Mesendoderm (in vitro differentiated cells): Measurements from ENCODE around the gene HSPA14. TPM values are rescaled to one million over a fixed set of nuclear protein-coding genes. Genes with fewer than 3 reads are reported as not detected.

Source experiments
- DNase-seq: peaks from one replicate; pipeline ENCODE4 v3.0.0; 2013
- H2AK5ac ChIP-seq: 2 replicates; pipeline ENCODE4 v1.6.1; 2013; ENCODE audit warnings: low read length, inconsistent platforms
- H2BK120ac ChIP-seq: 2 replicates; pipeline ENCODE4 v1.6.1; 2013; ENCODE audit warnings: low read depth, mild to moderate bottlenecking, low read length, moderate library complexity, mixed read lengths
- H2BK15ac ChIP-seq: replicated peaks from 2 replicates; pipeline ENCODE4 v1.6.1; 2013; ENCODE audit warnings: low read depth, mild to moderate bottlenecking, moderate library complexity
- H2BK5ac ChIP-seq: 2 replicates; pipeline ENCODE4 v1.6.1; 2013; ENCODE audit warnings: low read length, inconsistent platforms
- H3K18ac ChIP-seq: 2 replicates; pipeline ENCODE4 v1.6.1; 2013; ENCODE audit warnings: mild to moderate bottlenecking, low read length, mixed read lengths
- H3K23ac ChIP-seq: one replicate; pipeline ENCODE4 v1.6.1; 2013; ENCODE audit warnings: low read length
- H3K27ac ChIP-seq: 2 replicates; pipeline ENCODE4 v1.5.1; 2013; ENCODE audit warnings: low read depth, mild to moderate bottlenecking, inconsistent platforms, low read length, moderate library complexity
- H3K27me3 ChIP-seq: 2 replicates; pipeline ENCODE4 v1.6.1; 2013; ENCODE audit warnings: low read length, control low read depth, mild to moderate bottlenecking, inconsistent platforms; ENCODE audit not compliant: insufficient read depth, poor library complexity
- H3K36me3 ChIP-seq: 2 replicates; pipeline ENCODE4 v1.6.1; 2013; ENCODE audit warnings: low read length, inconsistent platforms; ENCODE audit not compliant: control insufficient read depth, insufficient read depth
- H3K4ac ChIP-seq: one replicate; pipeline ENCODE4 v1.6.1; 2013; ENCODE audit warnings: low read depth, mild to moderate bottlenecking, low read length, moderate library complexity
- H3K4me1 ChIP-seq: 2 replicates; pipeline ENCODE4 v1.6.1; 2013; ENCODE audit warnings: low read depth, low read length, inconsistent platforms; ENCODE audit not compliant: control insufficient read depth
- H3K4me2 ChIP-seq: 2 replicates; pipeline ENCODE4 v1.6.1; 2013; ENCODE audit warnings: low read length
- H3K4me3 ChIP-seq: 2 replicates; pipeline ENCODE4 v1.5.1; 2013; ENCODE audit warnings: mild to moderate bottlenecking, low read length
- H3K56ac ChIP-seq: one replicate; pipeline ENCODE4 v1.6.1; 2013; ENCODE audit warnings: low read length
- H3K79me1 ChIP-seq: 2 replicates; pipeline ENCODE4 v1.6.1; 2013; ENCODE audit warnings: low read length, inconsistent platforms
- H3K79me2 ChIP-seq: 2 replicates; pipeline ENCODE4 v1.6.1; 2013; ENCODE audit warnings: mild to moderate bottlenecking, low read length; ENCODE audit not compliant: control insufficient read depth, insufficient read depth
- H3K9ac ChIP-seq: 2 replicates; pipeline ENCODE4 v1.6.1; 2013; ENCODE audit warnings: low read length, inconsistent platforms
- H4K5ac ChIP-seq: one replicate; pipeline ENCODE4 v1.6.1; 2013; ENCODE audit warnings: low read length
- H4K8ac ChIP-seq: one replicate; pipeline ENCODE4 v1.6.1; 2013; ENCODE audit warnings: low read depth, mild to moderate bottlenecking, control low read depth, low read length, moderate library complexity
- WGBS: extraction: QIAGEN DNeasy Blood & Tissue Kit; methylation state at CpG from one replicate; pipeline ENCODE4 v1.1.7; 2013; ENCODE audit warnings: low lambda C conversion rate, missing lambda C conversion rate; ENCODE audit not compliant: insufficient coverage; ENCODE audit errors: extremely low coverage; 5-methylcytosine and 5-hydroxymethylcytosine counted together
- polyA plus RNA-seq, 2 experiments: library from polyadenylated mRNA; stranded (reverse); fragments of 200-250 nt; gene quantifications; one replicate each; pipeline ENCODE4 v1.2.3, GENCODE V29; 2013

The HSPA14 gene
- polyA plus RNA-seq (2013, experiment 1 of 2): 29.7 TPM
- polyA plus RNA-seq (2013, experiment 2 of 2): 31.1 TPM

GRCh38 chr10:14837757-14838581 lies at the start of gene HSPA14, which contains the start of the genes CDNF and MSANTD7:
Gene HSPA14 (plus strand): TSS chr10:14838306. CDS start chr10:14838403, 97 bp downstream.
Gene CDNF (minus strand): TSS chr10:14838037. CDS start chr10:14837946, 91 bp downstream.
Gene MSANTD7 (plus strand): TSS chr10:14838306. CDS start chr10:14842285, 3,979 bp downstream.
- H3K27ac ChIP-seq: peak within 1 kb of the TSS; percentile 76
- peaks cover 4% of the 10 kb centered on the region for H3K4me1 ChIP-seq
- H3K79me2 ChIP-seq: peaks cover 18% of the 10 kb centered on the region
- peak within 1 kb of the TSS; percentile 75 for H3K4ac ChIP-seq
- peak within 1 kb of the TSS; percentile 59 for H4K8ac ChIP-seq
- H3K27me3 ChIP-seq: no peaks in the 10 kb centered on the region
- H4K5ac ChIP-seq: no peak within 1 kb of the TSS
- peak within 1 kb of the TSS; percentile 98 for H3K56ac ChIP-seq
- H2AK5ac ChIP-seq: no peak within 1 kb of the TSS
- H3K4me2 ChIP-seq: peak within 1 kb of the TSS; percentile 92
- peak within 1 kb of the TSS; percentile 97 for H3K4me3 ChIP-seq
- H2BK120ac ChIP-seq: no peak within 1 kb of the TSS
- H3K9ac ChIP-seq: peak within 1 kb of the TSS; percentile 98
- peak within 1 kb of the TSS; percentile 72 for H3K18ac ChIP-seq
- peak; percentile 100 for DNase-seq
- H3K79me1 ChIP-seq: peaks cover 9% of the 10 kb centered on the region
- no peak within 1 kb of the TSS for H2BK15ac ChIP-seq
- peak within 1 kb of the TSS; percentile 78 for H2BK5ac ChIP-seq
- WGBS: no CpG with 5 or more reads among the region's 72 CpGs
- H3K36me3 ChIP-seq: peaks cover 7% of the 10 kb centered on the region
- peak within 1 kb of the TSS; percentile 90 for H3K23ac ChIP-seq

- H3K79me1 ChIP-seq: no peaks in the 10 kb centered on the region
- H2AK5ac ChIP-seq: no peak overlapping the region
- no peak overlapping the region for H4K5ac ChIP-seq
- WGBS: 100% methylated on average over 2 of the region's 5 CpGs
- H4K8ac ChIP-seq: no peak overlapping the region
- DNase-seq: no peak
- no peak overlapping the region for H3K9ac ChIP-seq
- no peak overlapping the region for H3K4me3 ChIP-seq
- no peak overlapping the region for H3K56ac ChIP-seq
- no peak overlapping the region for H3K27ac ChIP-seq
- no peak overlapping the region for H3K4ac ChIP-seq
- no peak overlapping the region for H2BK15ac ChIP-seq
- H2BK5ac ChIP-seq: no peak overlapping the region
- no peak overlapping the region for H3K23ac ChIP-seq
- no peak overlapping the region for H3K18ac ChIP-seq
- no peaks in the 10 kb centered on the region for H3K36me3 ChIP-seq
- H2BK120ac ChIP-seq: no peak overlapping the region
- no peaks in the 10 kb centered on the region for H3K4me1 ChIP-seq
- H3K79me2 ChIP-seq: no peaks in the 10 kb centered on the region
- H3K27me3 ChIP-seq: no peaks in the 10 kb centered on the region
- no peak overlapping the region for H3K4me2 ChIP-seq
Observed at GRCh38 chr10:14798636-14799035, 39.5 kb upstream of the HSPA14 start.

- H2AK5ac ChIP-seq: no peak overlapping the region
- no peaks in the 10 kb centered on the region for H3K27me3 ChIP-seq
- no peak overlapping the region for H4K5ac ChIP-seq
- H3K23ac ChIP-seq: no peak overlapping the region
- H2BK5ac ChIP-seq: no peak overlapping the region
- no peak overlapping the region for H3K4me3 ChIP-seq
- H4K8ac ChIP-seq: no peak overlapping the region
- H3K79me2 ChIP-seq: no peaks in the 10 kb centered on the region
- no peaks in the 10 kb centered on the region for H3K36me3 ChIP-seq
- no peak overlapping the region for H3K9ac ChIP-seq
- no peaks in the 10 kb centered on the region for H3K4me1 ChIP-seq
- H3K79me1 ChIP-seq: no peaks in the 10 kb centered on the region
- H2BK120ac ChIP-seq: no peak overlapping the region
- H3K4ac ChIP-seq: no peak overlapping the region
- H3K56ac ChIP-seq: no peak overlapping the region
- H3K4me2 ChIP-seq: no peak overlapping the region
- no CpG with 5 or more reads among the region's 1 CpG for WGBS
- no peak overlapping the region for H3K27ac ChIP-seq
- H2BK15ac ChIP-seq: no peak overlapping the region
- DNase-seq: no peak
- H3K18ac ChIP-seq: no peak overlapping the region
Observed at GRCh38 chr10:14800397-14800796, 37.7 kb upstream of the HSPA14 start.

GRCh38 chr10:14801723-14802122 lies 36.4 kb upstream of the HSPA14 start:
- Histone ChIP-seq H2BK15ac (no peak overlapping the region), H3K79me1 (no peaks in the 10 kb centered on the region), H3K36me3 (no peaks in the 10 kb centered on the region), H3K4me1 (no peaks in the 10 kb centered on the region), H3K4me2 (no peak overlapping the region), H3K9ac (no peak overlapping the region), H3K4ac (no peak overlapping the region), H3K23ac (no peak overlapping the region), H4K8ac (no peak overlapping the region), H3K79me2 (no peaks in the 10 kb centered on the region), H2BK120ac (no peak overlapping the region), H3K18ac (no peak overlapping the region), H2AK5ac (no peak overlapping the region), H3K27me3 (no peaks in the 10 kb centered on the region), H3K27ac (no peak overlapping the region), H4K5ac (no peak overlapping the region), H2BK5ac (no peak overlapping the region), H3K56ac (no peak overlapping the region), H3K4me3 (no peak overlapping the region)
- no CpG with 5 or more reads among the region's 5 CpGs for WGBS
- DNase-seq: peak; percentile 5

GRCh38 chr10:14803827-14804226 lies 34.3 kb upstream of the HSPA14 start:
- Histone ChIP-seq H3K4me3 (no peak overlapping the region), H3K27me3 (no peaks in the 10 kb centered on the region), H2BK120ac (no peak overlapping the region), H4K5ac (no peak overlapping the region), H3K27ac (no peak overlapping the region), H3K79me1 (no peaks in the 10 kb centered on the region), H3K79me2 (no peaks in the 10 kb centered on the region), H3K23ac (no peak overlapping the region), H3K56ac (no peak overlapping the region), H2BK15ac (no peak overlapping the region), H3K18ac (no peak overlapping the region), H3K9ac (no peak overlapping the region), H3K4ac (no peak overlapping the region), H3K36me3 (no peaks in the 10 kb centered on the region), H2BK5ac (no peak overlapping the region), H3K4me1 (no peaks in the 10 kb centered on the region), H3K4me2 (no peak overlapping the region), H2AK5ac (no peak overlapping the region), H4K8ac (no peak overlapping the region)
- no peak for DNase-seq
- WGBS: no CpG with 5 or more reads among the region's 1 CpG
